ENCODE results near the gene FANCG.

Gene FANCG

GRCh38 chr9:35035851-35036701 lies 43.7 kb downstream of the FANCG start:
- H3K27ac ChIP-seq: peak overlapping the region; percentile 24
- TF ChIP-seq CTCF (conservative IDR thresholded peaks at IDR 0.05; ENCODE audit: low read depth): no peak
- POLR2A ChIA-PET (ENCODE audit: low non-redundant PET): no interaction called here
- DNase-seq (ENCODE audit: low spot score): no peak
- CTCF ChIA-PET: no interaction called here

GRCh38 chr9:35033101-35033500 lies 46.6 kb downstream of the FANCG start:
- DNase-seq (ENCODE audit: low spot score): no peak
- POLR2A ChIA-PET (ENCODE audit: low non-redundant PET): no interaction called here
- CTCF ChIA-PET: interaction anchor here (0.6 to 1.4 kb wide), 2 partner anchors 10 to 18 kb away, joined by 3 to 6 read pairs; no protein-coding TSS in a partner anchor
- no peak for TF ChIP-seq CTCF (conservative IDR thresholded peaks at IDR 0.05; ENCODE audit: low read depth)
- H3K27ac ChIP-seq: no peak overlapping the region

GRCh38 chr9:35029852-35030251 lies 49.9 kb downstream of the FANCG start:
- no peak overlapping the region for H3K27ac ChIP-seq
- CTCF ChIA-PET: no interaction called here
- no peak for TF ChIP-seq CTCF (conservative IDR thresholded peaks at IDR 0.05; ENCODE audit: low read depth)
- POLR2A ChIA-PET (ENCODE audit: low non-redundant PET): no interaction called here
- no peak for DNase-seq (ENCODE audit: low spot score)

- TF ChIP-seq CTCF (conservative IDR thresholded peaks at IDR 0.05; ENCODE audit: low read depth): no peak
- POLR2A ChIA-PET (ENCODE audit: low non-redundant PET): interaction anchor here (0.6 kb wide), 1 partner anchor 23 kb away, joined by 5 read pairs; no protein-coding TSS in a partner anchor
- peak overlapping the region; percentile 26 for H3K27ac ChIP-seq
- CTCF ChIA-PET: interaction anchor here (0.6 to 1.5 kb wide), 2 partner anchors 23 to 130 kb away, joined by 3 to 4 read pairs; no protein-coding TSS in a partner anchor
- no peak for DNase-seq (ENCODE audit: low spot score)
Observed at GRCh38 chr9:35029241-35029640, 50.5 kb downstream of the FANCG start.

- ChIA-PET POLR2A (ENCODE audit: low non-redundant PET) (no interaction called here), CTCF (interaction anchor here (0.6 to 1.5 kb wide), 3 partner anchors 12 to 129 kb away, joined by 3 to 4 read pairs (median 3); no protein-coding TSS in a partner anchor)
- H3K27ac ChIP-seq: peak overlapping the region; percentile 26; the same call in 1 of the 2 replicates
- TF ChIP-seq CTCF (conservative IDR thresholded peaks at IDR 0.05; ENCODE audit: low read depth): no peak
- no peak for DNase-seq (ENCODE audit: low spot score)
Observed at GRCh38 chr9:35028341-35028740, 51.4 kb downstream of the FANCG start.

GRCh38 chr9:35027860-35028259 lies 51.9 kb downstream of the FANCG start:
- CTCF ChIA-PET: interaction anchor here (0.6 to 1.5 kb wide), 3 partner anchors 12 to 128 kb away, joined by 3 to 5 read pairs (median 4); no protein-coding TSS in a partner anchor

More at GRCh38 chr9:35027860-35028259, 51.9 kb downstream of the FANCG start:
- TF ChIP-seq CTCF (conservative IDR thresholded peaks at IDR 0.05; ENCODE audit: low read depth): no peak
- POLR2A ChIA-PET (ENCODE audit: low non-redundant PET): no interaction called here
- H3K27ac ChIP-seq: no peak overlapping the region
- no peak for DNase-seq (ENCODE audit: low spot score)
